Skeletal muscle tissue (tissue), 4 donors: ENCODE data around the gene BORCS5. TPM values are rescaled to one million over a fixed set of nuclear protein-coding genes. Genes with fewer than 3 reads are reported as not detected.
A peak's percentile ranks its signal among the peaks of the same experiment; 100 is the strongest.
"Not testable (repeated sequence)": the region's sequence is repeated elsewhere in the genome, so short reads cannot be mapped to it uniquely, and the experiment has no call there.

Experiments used
- H3K27ac ChIP-seq: one replicate; pipeline ENCODE4 v1.7.0; 2013; ENCODE audit warnings: mild to moderate bottlenecking, low read depth, low read length, inconsistent platforms
- H3K27me3 ChIP-seq, 3 donors: one replicate each; pipeline ENCODE4 v1.7.0; 2013; ENCODE audit warnings: low read length in 3 of 3; ENCODE audit not compliant: control insufficient read depth in 3 of 3, insufficient read depth in 3 of 3
- H3K36me3 ChIP-seq, 3 donors: one replicate each; pipeline ENCODE4 v1.7.0; 2013; ENCODE audit warnings: low read length in 3 of 3; ENCODE audit not compliant: control insufficient read depth in 3 of 3, insufficient read depth in 3 of 3
- H3K4me1 ChIP-seq, 3 donors: one replicate each; pipeline ENCODE4 v1.7.0; 2013; ENCODE audit warnings: low read length in 3 of 3, mild to moderate bottlenecking in 3 of 3; ENCODE audit not compliant: control insufficient read depth in 3 of 3, insufficient read depth in 3 of 3
- H3K4me3 ChIP-seq, 3 donors: one replicate each; pipeline ENCODE4 v1.7.0; 2013; ENCODE audit warnings: low read length in 3 of 3
- H3K9ac ChIP-seq, 3 donors: one replicate each; pipeline ENCODE4 v1.7.0; 2013; ENCODE audit warnings: low read length in 3 of 3, mild to moderate bottlenecking in 3 of 3, moderate library complexity in 2 of 3, low read depth in 1 of 3
- H3K9me3 ChIP-seq, 3 donors: one replicate each; pipeline ENCODE4 v1.7.0; 2013; ENCODE audit warnings: low read length in 3 of 3; ENCODE audit not compliant: control insufficient read depth in 3 of 3
- total RNA-seq: library from RNA; depleted of rRNA; stranded (reverse); fragments of >200 nt; gene quantifications from one replicate; pipeline ENCODE4 v1.2.3, GENCODE V29; 2014
- donor health status: Osteomylitis.

BORCS5 gene
- total RNA-seq, 1 donor from 2014 or later, result 19.3 TPM

DNA sequence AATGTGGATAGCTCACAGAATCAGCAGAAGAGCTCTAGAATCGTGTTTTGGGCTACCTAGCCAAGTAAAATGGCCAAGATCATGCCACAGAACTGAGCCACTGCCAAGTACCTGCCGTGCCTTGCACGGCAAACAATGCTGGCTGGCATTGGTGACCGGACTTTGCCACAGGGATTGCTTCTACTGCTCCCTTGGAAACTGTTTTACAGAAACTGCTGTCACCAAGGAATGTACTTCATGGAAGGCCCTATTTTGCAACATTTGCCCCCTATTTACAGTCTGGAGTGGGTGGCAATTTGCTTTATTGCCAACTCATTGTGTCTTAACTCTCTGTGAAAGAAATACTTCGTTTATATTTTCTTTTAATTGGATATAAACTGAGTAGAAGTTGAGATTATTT is 49.0 kb downstream of the BORCS5 start:
- H3K27me3 ChIP-seq, result no peaks in the 10 kb centered on the region
- H3K4me1 ChIP-seq, result no peaks in the 10 kb centered on the region
- no peak overlapping the region for H3K27ac ChIP-seq
- no peaks in the 10 kb centered on the region for H3K36me3 ChIP-seq
- H3K4me3 ChIP-seq, result no peak overlapping the region
- H3K9me3 ChIP-seq, result no peaks in the 10 kb centered on the region
- H3K9ac ChIP-seq, result peak overlapping the region in 1 of 3 donors; percentile 0

DNA sequence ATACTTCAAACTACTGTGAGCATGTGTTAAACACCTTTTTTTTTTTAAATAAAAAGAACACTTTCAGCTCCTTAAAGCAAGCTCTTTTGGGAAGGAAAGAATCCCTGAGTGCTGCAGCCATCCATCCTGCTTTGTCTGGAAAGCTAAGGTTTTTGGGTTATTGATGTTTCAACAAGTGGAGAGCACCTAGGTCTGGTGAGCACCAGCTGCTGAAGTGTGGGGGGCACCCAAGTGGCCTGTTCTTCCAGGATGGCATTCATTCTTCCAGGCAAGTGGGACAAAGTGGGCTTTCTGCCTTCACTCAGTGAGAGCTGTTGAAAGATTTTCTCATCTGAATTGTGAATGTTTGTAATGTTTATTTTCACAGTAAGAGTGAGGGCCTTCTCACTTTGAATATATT is 49.9 kb downstream of the BORCS5 start:
- Histone ChIP-seq H3K9me3 (no peaks in the 10 kb centered on the region), H3K27ac (no peak overlapping the region), H3K4me3 (no peak overlapping the region), H3K4me1 (no peaks in the 10 kb centered on the region), H3K9ac (no peak overlapping the region), H3K27me3 (no peaks in the 10 kb centered on the region), H3K36me3 (no peaks in the 10 kb centered on the region)

DNA sequence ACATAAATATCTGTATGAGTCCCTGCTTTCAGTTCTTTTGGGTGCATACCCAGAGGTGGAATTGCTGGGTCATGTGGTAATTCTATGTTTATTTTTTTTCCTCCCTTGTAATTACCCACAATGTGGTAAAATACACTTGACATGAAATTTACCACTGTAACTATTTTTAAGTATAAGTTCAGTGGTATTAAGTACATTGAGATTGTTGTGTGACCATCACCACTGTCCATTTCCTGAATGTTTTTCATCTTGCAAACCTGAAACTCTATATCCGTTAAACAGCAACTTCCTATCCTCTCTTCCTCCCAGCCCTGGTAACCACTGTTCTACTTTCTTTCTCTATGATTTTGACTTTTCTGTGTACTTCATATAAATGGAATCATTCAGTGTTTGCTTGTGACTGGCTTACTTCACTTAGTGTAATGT is 51.4 kb downstream of the BORCS5 start:
- Histone ChIP-seq H3K9ac (no peak overlapping the region), H3K9me3 (no peaks in the 10 kb centered on the region), H3K27ac (no peak overlapping the region)

DNA sequence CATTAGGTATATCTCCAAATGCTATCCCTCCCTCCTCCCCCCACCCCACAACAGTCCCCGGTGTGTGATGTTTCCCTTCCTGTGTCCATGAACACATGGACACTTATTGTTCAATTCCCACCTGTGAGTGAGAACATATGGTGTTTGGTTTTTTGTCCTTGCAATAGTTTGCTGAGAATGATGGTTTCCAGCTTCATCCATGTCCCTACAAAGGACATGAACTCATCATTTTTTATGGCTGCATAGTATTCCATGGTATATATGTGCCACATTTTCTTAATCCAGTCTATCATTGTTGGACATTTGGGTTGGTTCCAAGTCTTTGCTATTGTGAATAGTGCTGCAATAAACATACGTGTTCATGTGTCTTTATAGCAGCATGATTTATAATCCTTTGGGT is 52.5 kb downstream of the BORCS5 start:
- H3K9ac ChIP-seq, H3K4me3 ChIP-seq, H3K27me3 ChIP-seq, H3K27ac ChIP-seq, H3K4me1 ChIP-seq, H3K36me3 ChIP-seq, H3K9me3 ChIP-seq: not testable (repeated sequence)

More for the DNA sequence above, 51.4 kb downstream of the BORCS5 start:
- H3K27me3 ChIP-seq, result no peaks in the 10 kb centered on the region
- H3K36me3 ChIP-seq, result no peaks in the 10 kb centered on the region
- H3K4me3 ChIP-seq, result no peak overlapping the region
- no peaks in the 10 kb centered on the region for H3K4me1 ChIP-seq

DNA sequence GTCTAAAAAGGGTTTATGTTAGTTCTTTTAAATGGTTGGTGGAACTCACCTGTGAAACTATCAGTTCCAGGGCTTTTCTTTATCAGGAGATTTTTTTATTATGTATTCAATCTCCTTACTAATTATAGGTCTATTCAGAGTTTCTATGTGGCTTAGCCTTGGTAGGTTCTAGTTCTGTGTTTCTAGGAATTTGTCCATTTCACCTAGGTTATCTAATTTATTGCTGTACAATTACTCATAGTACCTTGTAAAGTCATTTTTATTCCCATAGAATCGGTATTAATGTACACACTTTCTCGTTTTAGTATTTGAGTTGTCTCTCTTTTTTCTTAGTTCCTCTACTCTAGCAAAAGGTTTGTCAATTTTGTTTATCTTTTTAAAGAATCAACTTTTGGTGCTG is 59.0 kb downstream of the BORCS5 start:
- Histone ChIP-seq H3K9me3 (no peaks in the 10 kb centered on the region), H3K27ac (no peak overlapping the region), H3K27me3 (no peaks in the 10 kb centered on the region), H3K36me3 (no peaks in the 10 kb centered on the region), H3K4me1 (no peaks in the 10 kb centered on the region), H3K4me3 (no peak overlapping the region), H3K9ac (no peak overlapping the region)

DNA sequence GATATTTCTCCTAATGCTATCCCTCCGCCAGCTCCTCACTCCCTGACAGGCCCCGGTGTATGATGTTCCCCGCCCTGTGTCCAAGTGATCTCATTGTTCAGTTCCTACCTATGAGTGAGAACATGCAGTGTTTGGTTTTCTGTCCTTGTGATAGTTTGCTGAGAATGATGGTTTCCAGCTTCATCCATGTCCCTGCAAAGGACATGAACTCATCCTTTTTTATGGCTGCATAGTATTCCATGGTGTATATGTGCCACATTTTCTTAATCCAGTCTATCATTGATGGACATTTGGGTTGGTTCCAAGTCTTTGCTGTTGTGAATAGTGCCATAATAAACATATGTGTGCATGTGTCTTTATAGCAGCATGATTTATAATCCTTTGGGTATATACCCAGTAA is 62.3 kb downstream of the BORCS5 start:
- not testable (repeated sequence) for H3K9me3 ChIP-seq, H3K4me3 ChIP-seq, H3K4me1 ChIP-seq, H3K9ac ChIP-seq, H3K36me3 ChIP-seq, H3K27ac ChIP-seq, H3K27me3 ChIP-seq

DNA sequence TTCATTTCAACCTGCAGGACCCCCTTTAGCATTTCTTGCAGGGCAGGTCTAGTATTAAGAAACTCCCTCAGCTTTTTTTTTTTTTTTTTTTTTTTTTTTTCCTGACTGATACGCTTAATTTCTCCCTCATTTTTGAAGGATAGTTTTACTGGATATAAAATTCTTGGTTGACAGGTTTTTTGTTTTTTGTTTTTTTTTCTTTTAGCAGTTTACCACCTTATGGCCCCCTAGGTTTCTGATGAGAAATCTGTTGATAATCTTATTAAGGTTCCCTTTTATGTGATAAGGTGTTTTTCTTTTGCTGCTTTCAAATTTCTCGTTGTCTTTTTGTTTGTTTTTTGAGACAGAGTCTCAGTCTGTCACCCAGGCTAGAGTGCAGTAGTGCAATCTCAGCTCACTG is 66.5 kb downstream of the BORCS5 start:
- Histone ChIP-seq H3K4me1 (no peaks in the 10 kb centered on the region), H3K9me3 (no peaks in the 10 kb centered on the region), H3K27ac (no peak overlapping the region), H3K27me3 (no peaks in the 10 kb centered on the region), H3K9ac (no peak overlapping the region), H3K4me3 (no peak overlapping the region), H3K36me3 (no peaks in the 10 kb centered on the region)

DNA sequence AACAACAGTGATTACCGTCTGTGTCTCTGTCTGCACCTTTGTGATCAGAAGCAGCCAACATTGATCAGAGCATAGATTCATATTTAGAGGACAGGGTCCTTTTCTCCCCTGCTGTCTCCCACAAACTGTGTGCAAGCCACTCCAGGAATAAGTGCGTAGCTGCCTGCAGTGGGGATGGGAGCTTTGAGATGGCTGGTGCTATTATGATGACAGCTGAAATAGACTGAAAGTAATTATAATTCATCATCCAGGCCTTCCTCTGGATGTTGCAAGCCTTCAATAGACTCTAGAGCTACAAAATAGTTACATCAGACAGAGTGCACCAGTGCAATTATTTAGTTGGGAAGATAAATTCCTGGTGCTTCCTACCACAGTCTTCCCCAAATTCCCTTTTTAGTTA is 68.1 kb downstream of the BORCS5 start:
- H3K36me3 ChIP-seq, result no peaks in the 10 kb centered on the region
- no peaks in the 10 kb centered on the region for H3K9me3 ChIP-seq
- no peaks in the 10 kb centered on the region for H3K4me1 ChIP-seq

DNA sequence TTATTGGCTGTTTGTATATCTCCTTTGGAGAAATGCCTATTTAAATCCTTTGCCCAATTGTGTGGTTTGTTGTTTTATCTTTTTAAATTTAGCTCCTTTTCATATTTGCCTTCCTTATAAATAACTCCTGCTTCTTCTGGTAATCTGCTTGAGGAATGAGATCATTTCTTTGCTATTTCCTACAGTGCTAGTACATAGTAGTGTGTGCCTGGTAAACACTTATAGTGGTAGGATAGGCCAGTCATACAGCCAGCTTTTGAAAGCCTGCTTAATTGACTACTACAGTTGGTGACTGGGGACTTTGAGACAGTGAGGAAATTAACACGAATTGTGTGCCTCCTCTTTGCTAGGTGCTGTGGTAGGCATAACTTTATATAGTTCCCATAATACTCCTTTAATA is 68.7 kb downstream of the BORCS5 start:
- H3K36me3 ChIP-seq, result no peaks in the 10 kb centered on the region
- H3K4me1 ChIP-seq, result no peaks in the 10 kb centered on the region
- H3K27me3 ChIP-seq, result no peaks in the 10 kb centered on the region
- H3K4me3 ChIP-seq, result no peak overlapping the region
- H3K9me3 ChIP-seq, result no peaks in the 10 kb centered on the region
- no peak overlapping the region for H3K9ac ChIP-seq
- no peak overlapping the region for H3K27ac ChIP-seq

More for the DNA sequence above, 68.1 kb downstream of the BORCS5 start:
- Histone ChIP-seq H3K27ac (no peak overlapping the region), H3K9ac (no peak overlapping the region), H3K27me3 (no peaks in the 10 kb centered on the region), H3K4me3 (no peak overlapping the region)

DNA sequence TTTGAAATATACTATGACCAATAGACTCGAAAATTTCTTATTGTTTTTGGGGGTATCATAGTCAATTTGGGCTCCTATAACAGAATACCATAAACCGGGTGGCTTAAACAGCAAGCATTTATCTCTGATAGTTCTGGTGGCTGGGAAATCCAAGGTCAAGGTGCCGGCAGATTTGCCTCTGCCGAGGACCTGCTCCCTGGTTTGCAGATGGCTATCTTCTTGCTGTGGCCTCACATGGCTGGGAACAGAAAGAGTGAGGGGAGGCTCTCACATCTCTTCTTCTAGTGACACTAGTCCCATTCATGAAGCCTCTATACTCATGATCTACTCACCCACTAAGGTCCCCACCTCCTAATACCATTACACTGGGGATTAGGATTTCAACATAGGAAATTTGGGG is 70.7 kb downstream of the BORCS5 start:
- Histone ChIP-seq H3K27ac (no peak overlapping the region), H3K4me3 (no peak overlapping the region), H3K9ac (no peak overlapping the region)

DNA sequence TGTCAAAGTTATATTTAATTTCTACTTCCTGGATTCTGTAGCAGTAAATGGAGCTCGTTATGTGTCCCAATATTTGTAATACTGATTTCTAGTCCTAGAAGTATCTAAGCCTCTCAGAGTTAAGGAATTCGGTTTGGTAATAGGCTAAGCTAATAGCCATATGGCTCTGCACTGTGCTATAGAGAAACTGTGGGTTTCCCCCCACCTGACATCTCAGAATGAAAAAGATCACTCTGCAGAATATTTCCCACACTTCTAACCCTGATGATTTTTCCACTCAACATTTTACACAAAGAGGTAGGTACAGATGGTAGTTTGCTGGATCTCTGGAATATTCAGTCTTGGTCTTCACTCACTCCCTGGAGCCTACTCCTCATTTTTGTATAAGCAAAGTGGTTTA is 71.2 kb downstream of the BORCS5 start:
- H3K27ac ChIP-seq, result no peak overlapping the region
- H3K36me3 ChIP-seq, result no peaks in the 10 kb centered on the region
- no peak overlapping the region for H3K9ac ChIP-seq
- H3K27me3 ChIP-seq, result no peaks in the 10 kb centered on the region
- H3K4me1 ChIP-seq, result no peaks in the 10 kb centered on the region
- no peaks in the 10 kb centered on the region for H3K9me3 ChIP-seq
- H3K4me3 ChIP-seq, result no peak overlapping the region

More for the DNA sequence above, 70.7 kb downstream of the BORCS5 start:
- no peaks in the 10 kb centered on the region for H3K9me3 ChIP-seq
- H3K27me3 ChIP-seq, result no peaks in the 10 kb centered on the region
- H3K36me3 ChIP-seq, result no peaks in the 10 kb centered on the region
- no peaks in the 10 kb centered on the region for H3K4me1 ChIP-seq
